Measurements from ENCODE around the gene ABLIM1. TPM values are rescaled to one million over a fixed set of nuclear protein-coding genes. Genes with fewer than 3 reads are reported as not detected.

ABLIM1 gene
- total and polyA plus RNA-seq, 2 of the 4 experiments (the other 2 are of a cell fraction), result 7.7 to 9.9 TPM

DNA sequence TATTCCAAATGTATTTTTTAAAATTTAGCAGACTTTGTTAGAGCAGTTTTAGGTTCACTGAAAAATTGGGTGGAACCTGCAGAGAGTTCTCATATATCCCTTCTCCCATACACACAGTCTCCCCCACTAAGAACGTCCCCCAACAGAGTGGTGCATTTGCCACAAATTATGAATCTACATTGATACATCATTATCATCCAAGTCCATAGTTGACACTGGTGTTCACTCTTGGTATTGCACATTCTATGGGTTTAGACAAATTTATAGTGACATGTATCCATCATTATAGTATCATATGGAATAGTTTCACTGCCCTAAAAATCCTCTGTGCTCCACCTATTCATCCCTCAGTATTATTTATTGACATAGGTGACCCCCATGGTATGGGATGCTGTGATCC is 156.4 kb downstream of the ABLIM1 start:
- POLR2A ChIA-PET (ENCODE audit: unreplicated experiment), result no interaction called here
- dilution Hi-C loops (cut with HindIII; ENCODE audit: low sequenced_read_pairs, unreplicated experiment), result no loop called here
- Histone ChIP-seq H2BK5ac (ENCODE audit: low read depth, low read length, poor library complexity, severe bottlenecking) (no peak overlapping the region), H3K18ac (ENCODE audit: low read depth, low read length) (no peak overlapping the region), H3K9me3 (ENCODE audit: control insufficient read depth, insufficient read depth, low read length) (no peaks in the 10 kb centered on the region), H2BK15ac (ENCODE audit: low read depth, low read length) (no peak overlapping the region), H3K4me2 (ENCODE audit: low read depth, low read length) (no peak overlapping the region), H3K27me3 (ENCODE audit: control insufficient read depth, insufficient read depth, low read length) (peaks cover 14% of the 10 kb centered on the region), H3K14ac (replicated peaks; ENCODE audit: low read depth, low read length) (no peak overlapping the region), H4K5ac (ENCODE audit: low read depth, low read length) (no peak overlapping the region), H3K4me1 (ENCODE audit: control insufficient read depth, insufficient read depth, low read length) (peaks cover 2% of the 10 kb centered on the region), H3K4me3 (ENCODE audit: insufficient read depth, low read depth, low read length) (no peak overlapping the region), H4K91ac (ENCODE audit: insufficient read depth, low read depth, low read length) (no peak overlapping the region), H3K56ac (ENCODE audit: extremely low read depth, insufficient read depth, low read length) (no peak overlapping the region), H3K27ac (ENCODE audit: insufficient read depth, low read length) (no peak overlapping the region), H3K9me1 (ENCODE audit: insufficient read depth, low read length) (no peaks in the 10 kb centered on the region), H2BK20ac (ENCODE audit: low read depth, low read length) (no peak overlapping the region), H4K20me1 (ENCODE audit: insufficient read depth, low read length) (no peaks in the 10 kb centered on the region), H3K36me3 (ENCODE audit: control insufficient read depth, insufficient read depth, low read length) (no peaks in the 10 kb centered on the region), H4K8ac (ENCODE audit: low read depth in 2 of 2, low read length in 2 of 2) (no peak overlapping the region), H3K9ac (ENCODE audit: low read depth, low read length) (no peak overlapping the region), H3K4ac (ENCODE audit: low read depth, low read length) (no peak overlapping the region), H3K79me1 (ENCODE audit: low read depth in 1 of 2, low read length in 2 of 2) (no peaks in the 10 kb centered on the region), H2BK120ac (ENCODE audit: low read depth, low read length) (no peak overlapping the region), H2AK9ac (replicated peaks; ENCODE audit: low read depth, low read length, poor library complexity) (no peak overlapping the region), H2AFZ (replicated peaks; ENCODE audit: low read length, poor library complexity) (no peak overlapping the region), H2AK5ac (ENCODE audit: low read depth, low read length) (no peak overlapping the region), H3K23ac (ENCODE audit: low read depth, low read length) (no peak overlapping the region)
- ATAC-seq (ENCODE audit: low read depth) (no peak), DNase-seq (no peak)
- no CpG with 5 or more reads among the region's 1 CpG for WGBS, 2 experiments (ENCODE audit: extremely low coverage in 2 of 2, insufficient read length in 1 of 2)
- intact Hi-C loops (cut with micrococcal nuclease), result no loop called here
- TF ChIP-seq RCOR1 (IDR thresholded peaks at IDR 0.05; ENCODE audit: insufficient replicate concordance, low read length), result no peak
- TF ChIP-seq, protein P1, sequence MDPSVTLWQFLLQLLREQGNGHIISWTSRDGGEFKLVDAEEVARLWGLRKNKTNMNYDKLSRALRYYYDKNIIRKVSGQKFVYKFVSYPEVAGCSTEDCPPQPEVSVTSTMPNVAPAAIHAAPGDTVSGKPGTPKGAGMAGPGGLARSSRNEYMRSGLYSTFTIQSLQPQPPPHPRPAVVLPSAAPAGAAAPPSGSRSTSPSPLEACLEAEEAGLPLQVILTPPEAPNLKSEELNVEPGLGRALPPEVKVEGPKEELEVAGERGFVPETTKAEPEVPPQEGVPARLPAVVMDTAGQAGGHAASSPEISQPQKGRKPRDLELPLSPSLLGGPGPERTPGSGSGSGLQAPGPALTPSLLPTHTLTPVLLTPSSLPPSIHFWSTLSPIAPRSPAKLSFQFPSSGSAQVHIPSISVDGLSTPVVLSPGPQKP (IDR thresholded peaks at IDR 0.05; ENCODE audit: borderline replicate concordance, low read depth, low read length), result no peak
- no peak for TF ChIP-seq RFX5 (IDR thresholded peaks at IDR 0.05; ENCODE audit: low read depth, low read length)
- TF ChIP-seq NFE2L2 (IDR thresholded peaks at IDR 0.05; ENCODE audit: low read depth, low read length), result no peak
- TF ChIP-seq MAZ (IDR thresholded peaks at IDR 0.05; ENCODE audit: borderline replicate concordance, low read depth, low read length), result no peak
- TF ChIP-seq POLR2A (IDR thresholded peaks at IDR 0.05; ENCODE audit: low read depth, low read length), result no peak
- TF ChIP-seq MXI1 (IDR thresholded peaks at IDR 0.05; ENCODE audit: borderline replicate concordance, low read depth, low read length), result no peak
- TF ChIP-seq RAD21 (IDR thresholded peaks at IDR 0.05; ENCODE audit: low read length), result no peak
- no peak for TF ChIP-seq FOS (IDR thresholded peaks at IDR 0.05; ENCODE audit: low read depth, low read length)
- TF ChIP-seq BHLHE40 (IDR thresholded peaks at IDR 0.05; ENCODE audit: low read depth, low read length), result no peak
- TF ChIP-seq MAFK (IDR thresholded peaks at IDR 0.05; ENCODE audit: low read depth, low read length), result no peak
- TF ChIP-seq CEBPB (IDR thresholded peaks at IDR 0.05; ENCODE audit: low read depth, low read length), result no peak
- TF ChIP-seq SMC3 (IDR thresholded peaks at IDR 0.05; ENCODE audit: low read depth, low read length), result no peak
- TF ChIP-seq, protein P2, sequence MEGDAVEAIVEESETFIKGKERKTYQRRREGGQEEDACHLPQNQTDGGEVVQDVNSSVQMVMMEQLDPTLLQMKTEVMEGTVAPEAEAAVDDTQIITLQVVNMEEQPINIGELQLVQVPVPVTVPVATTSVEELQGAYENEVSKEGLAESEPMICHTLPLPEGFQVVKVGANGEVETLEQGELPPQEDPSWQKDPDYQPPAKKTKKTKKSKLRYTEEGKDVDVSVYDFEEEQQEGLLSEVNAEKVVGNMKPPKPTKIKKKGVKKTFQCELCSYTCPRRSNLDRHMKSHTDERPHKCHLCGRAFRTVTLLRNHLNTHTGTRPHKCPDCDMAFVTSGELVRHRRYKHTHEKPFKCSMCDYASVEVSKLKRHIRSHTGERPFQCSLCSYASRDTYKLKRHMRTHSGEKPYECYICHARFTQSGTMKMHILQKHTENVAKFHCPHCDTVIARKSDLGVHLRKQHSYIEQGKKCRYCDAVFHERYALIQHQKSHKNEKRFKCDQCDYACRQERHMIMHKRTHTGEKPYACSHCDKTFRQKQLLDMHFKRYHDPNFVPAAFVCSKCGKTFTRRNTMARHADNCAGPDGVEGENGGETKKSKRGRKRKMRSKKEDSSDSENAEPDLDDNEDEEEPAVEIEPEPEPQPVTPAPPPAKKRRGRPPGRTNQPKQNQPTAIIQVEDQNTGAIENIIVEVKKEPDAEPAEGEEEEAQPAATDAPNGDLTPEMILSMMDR (conservative IDR thresholded peaks at IDR 0.05; ENCODE audit: low read depth, low read length), result no peak
- TF ChIP-seq, protein P3, sequence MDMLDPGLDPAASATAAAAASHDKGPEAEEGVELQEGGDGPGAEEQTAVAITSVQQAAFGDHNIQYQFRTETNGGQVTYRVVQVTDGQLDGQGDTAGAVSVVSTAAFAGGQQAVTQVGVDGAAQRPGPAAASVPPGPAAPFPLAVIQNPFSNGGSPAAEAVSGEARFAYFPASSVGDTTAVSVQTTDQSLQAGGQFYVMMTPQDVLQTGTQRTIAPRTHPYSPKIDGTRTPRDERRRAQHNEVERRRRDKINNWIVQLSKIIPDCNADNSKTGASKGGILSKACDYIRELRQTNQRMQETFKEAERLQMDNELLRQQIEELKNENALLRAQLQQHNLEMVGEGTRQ (IDR thresholded peaks at IDR 0.05; ENCODE audit: low read depth, low read length), result no peak
- TF ChIP-seq CHD1 (IDR thresholded peaks at IDR 0.05; ENCODE audit: low read depth, low read length), result no peak
- CTCF ChIA-PET, result no interaction called here
- BruUV-seq (replicated peaks), result no TSS peak
- in situ Hi-C loops (cut with MboI; ENCODE audit: low sequenced_read_pairs), result no loop called here

All from IMR-90 (cell line).